Amygdala (tissue), 56 donors: Measurements from ENCODE around the gene TSPAN14.

Experiments
- DNase-seq, 56 donors: peaks; one replicate each; lab custom pipeline; 2025; lab: John Stamatoyannopoulos, UW

The TSPAN14 gene

DNA sequence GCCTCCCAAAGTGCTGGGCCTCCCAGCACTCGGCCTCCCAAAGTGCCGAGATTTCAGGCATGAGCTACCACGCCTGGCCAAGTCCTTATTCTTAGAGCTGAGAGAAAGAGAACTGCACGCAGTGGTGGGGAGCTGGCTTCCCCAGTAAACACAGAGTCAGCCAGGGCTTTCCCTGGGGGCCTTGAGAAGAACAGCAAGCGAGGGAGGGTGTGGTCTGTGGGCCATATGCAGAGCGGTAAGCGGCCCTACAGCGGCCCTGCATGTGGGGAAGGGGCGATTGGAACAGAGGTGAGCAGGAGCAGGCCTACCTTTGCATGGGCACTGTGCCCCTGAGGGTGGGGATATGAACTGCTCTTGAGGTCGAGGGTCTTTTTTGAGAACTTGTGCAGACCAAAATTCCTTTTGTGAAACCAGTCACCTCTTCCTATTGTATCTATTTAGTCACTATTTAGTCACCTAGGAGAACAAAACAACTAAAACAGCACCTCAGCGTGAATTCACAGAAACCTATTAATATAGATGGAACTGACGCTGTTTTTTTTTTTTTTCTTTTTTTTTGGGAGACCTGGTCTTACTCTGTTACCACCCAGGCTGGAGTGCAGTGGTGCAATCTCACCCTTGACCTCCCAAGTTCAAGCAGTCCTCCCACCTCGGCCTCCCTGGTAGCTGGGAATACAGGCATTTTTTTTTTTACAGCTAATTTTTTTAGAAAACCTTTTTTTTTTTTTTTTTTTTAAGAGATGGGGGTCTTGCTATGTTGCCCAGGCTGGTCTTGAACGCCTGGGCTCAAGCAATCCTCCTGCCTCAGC is 46.7 kb downstream of the TSPAN14 start:
- no peak for DNase-seq

DNA sequence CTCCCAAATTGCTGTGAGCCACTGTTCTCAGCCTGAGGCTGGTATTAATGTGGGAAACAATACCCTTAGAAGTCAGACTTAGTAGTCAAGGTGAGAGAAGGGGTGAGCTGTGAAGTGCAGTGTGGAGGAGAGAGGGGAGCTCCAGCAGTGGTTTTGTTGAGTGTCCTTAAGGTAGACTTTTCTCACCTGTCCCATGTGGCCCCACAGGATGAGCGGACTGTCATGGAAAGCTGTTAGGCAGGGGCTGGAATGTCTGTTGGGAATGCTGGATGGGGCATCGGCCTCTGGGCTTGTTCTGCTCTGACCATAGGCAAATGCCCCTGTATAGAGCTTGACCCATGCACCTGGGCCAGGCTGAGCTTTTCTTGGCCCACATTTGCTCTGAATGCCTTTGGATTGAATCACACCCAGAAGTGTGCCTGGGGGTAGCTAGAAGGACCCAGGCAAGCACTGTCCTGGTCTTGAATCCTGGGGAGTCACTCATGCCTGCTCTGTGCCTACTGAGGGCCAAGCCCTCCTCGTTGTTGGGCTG is 47.3 kb downstream of the TSPAN14 start:
- no peak for DNase-seq

DNA sequence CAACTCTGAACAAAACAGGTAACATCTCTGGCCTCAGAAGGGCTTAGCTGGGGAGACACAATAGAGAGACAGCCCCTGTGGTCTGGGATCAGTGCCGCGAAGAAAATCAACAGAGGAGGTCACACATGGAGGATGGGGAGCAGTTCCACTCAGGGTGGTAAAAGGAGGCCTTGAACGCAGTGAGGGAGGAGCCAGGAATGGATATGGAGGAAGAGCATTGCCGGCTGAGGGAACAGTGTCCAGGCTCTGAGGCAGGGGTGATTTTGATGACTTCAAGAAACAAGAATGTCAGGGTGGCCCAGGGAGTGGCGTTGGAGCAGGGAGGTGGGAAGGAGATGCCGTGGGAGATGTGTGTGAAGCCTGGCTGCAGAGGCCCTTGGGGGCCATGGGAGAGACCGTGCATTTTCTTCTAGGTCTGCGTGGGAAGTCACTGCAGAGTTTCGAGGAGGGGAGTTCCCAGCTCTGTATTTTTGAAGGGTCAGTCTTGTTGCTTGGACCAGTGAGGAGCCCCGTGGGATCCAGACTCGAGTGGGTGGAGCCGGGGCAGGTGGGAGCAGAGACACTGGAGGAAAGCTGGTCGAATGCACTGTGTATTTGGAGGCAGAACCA is 47.9 kb downstream of the TSPAN14 start:
- no peak for DNase-seq

DNA sequence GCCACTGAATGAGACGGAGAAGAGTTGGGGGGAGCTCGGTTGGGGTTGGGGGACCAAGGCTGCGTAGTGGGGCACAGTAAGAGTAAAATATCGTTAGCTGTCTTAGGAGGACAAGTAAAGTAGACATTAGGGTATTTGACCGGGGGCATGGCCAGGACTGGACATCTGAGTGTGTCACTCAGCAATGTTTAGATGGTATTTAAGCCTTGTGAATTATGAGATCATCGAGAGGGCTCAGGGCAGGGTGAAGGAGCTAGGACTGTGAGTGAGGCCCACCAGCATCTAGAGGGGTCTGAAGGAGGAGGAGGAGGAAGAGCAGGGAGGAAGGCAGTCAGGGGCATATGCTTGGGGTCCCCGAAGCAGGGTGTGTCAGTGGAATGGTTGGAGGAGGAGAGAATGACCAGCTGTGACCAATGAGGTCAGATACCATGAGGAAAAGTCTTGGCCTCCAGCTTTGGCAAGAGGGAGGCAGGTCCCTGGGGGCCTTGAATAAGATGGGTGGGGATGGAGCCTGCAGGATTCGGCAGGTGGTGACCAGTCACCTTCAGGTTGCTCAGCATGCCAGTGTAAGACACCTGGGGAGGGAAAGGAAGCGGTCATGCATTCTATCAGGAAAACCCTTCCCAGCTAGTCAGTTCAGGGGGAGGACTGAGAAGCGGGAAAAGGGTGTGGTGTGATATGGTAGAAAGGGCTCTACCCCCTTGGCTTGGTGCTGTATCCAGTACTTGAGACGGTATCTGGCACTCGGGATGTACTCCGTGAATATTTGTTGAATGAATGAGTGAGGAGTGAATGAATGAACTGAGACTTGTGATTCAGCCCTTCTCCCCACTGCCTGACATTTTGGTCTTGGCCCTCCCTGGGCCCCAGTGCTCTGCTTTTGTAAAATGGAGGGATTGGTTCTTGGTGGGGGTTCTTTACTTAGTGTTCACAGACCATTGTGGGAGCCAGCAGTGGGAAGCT is 48.8 kb downstream of the TSPAN14 start:
- DNase-seq = no peak

DNA sequence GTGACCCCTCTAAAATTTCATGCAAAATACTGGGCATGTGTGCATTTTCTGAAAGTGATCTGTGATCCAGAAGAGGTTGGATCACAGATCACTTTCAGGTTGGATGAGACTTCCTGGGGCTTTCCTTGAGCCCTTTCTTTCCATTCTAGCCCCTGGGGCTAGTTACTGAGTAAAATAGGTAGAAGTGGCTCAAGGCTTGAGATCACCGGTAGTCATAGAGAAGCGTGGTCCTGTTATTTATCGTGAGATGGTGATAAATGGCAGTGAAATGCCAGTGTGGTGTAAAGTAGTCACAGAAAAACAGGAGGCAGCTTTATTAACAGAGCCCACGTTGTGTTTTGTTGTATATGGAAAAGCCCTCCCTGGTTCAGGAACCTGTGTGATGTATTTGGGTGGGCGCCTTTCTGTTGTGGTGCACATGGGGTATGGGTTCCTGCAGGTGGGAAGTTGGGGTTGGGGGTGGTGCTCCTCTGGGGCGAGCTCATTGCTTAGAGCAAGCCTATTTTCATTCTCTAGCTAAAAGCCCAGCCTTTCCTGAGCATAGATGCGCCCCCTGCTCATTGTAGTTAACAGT is 49.6 kb downstream of the TSPAN14 start:
- no peak for DNase-seq

DNA sequence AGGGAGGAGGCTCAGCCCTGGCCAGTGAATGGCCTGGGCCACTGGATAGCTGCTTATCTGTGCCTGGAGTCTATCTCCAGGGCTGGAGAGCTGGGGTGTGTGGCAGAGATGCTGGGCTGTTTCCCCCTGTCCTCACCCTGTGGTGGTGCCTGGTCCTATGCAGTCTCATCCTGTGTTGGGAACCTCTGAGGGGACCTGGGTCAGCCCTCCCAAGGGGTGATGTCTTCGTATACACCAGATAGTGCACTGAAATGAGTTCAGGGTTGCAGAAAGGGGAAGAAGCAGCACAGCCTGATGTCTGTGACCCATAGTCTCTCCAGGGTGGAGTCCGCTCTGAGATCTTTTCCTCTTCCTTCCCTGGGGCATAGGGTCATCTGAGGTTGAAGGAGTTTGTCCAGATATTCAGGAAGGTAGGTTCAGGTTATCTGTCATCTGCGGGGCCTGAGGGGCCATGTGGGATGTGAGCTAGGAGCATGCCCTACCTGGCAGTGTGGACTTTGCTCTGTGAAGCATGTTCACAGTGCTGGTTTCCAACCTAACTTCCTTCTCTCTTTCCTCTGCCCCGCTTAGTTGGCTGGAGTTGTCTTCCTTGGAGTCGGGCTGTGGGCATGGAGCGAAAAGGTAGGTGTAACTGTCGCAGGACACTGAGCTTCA is 50.2 kb downstream of the TSPAN14 start:
- no peak for DNase-seq

DNA sequence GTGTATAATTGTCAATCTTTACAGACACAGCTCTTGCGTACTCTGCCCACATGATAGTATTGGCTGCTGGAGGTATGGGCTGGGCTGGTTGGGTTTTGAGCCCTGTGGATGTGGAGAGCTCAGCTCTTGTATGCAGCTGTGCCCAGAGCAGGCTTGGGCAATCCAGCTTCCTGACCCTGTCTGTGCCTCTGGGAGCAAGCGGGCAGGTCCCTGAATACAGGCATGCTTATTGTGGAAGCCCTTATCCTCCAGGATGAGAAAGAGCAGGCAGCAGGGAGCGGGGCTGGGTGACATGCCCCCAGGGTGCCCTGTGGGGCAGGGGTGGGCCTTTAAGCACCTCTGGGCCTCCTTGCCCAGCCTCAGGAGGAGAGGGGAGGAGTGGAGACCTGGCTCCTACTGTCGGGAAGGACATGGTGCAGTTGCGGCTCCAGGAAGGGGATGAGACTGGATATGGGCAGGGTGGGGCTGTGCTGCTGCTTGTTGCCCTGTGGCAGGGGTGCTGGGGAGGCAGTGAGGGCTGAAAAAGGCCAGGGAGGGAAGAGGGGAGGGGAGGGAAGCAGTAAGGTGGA is 50.9 kb downstream of the TSPAN14 start:
- DNase-seq = no peak

DNA sequence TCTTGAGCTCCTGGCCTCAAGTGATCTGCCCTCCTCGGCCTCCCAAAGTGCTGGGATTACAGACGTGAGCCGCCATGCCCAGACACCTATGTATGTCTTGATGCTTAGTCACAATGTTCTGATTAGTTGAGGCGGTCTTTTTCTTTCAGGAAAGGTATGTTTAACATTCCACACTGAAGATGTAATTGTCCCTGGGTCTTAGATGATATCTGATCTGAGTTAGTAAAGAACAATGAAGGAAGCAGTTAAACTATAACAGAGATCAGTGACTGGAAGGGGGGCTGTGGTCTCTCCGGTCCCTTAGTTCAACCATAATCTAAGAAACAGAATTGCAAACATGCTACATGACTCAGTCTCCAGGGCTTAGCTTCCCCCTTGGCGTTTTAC is 52.1 kb downstream of the TSPAN14 start:
- no peak for DNase-seq

DNA sequence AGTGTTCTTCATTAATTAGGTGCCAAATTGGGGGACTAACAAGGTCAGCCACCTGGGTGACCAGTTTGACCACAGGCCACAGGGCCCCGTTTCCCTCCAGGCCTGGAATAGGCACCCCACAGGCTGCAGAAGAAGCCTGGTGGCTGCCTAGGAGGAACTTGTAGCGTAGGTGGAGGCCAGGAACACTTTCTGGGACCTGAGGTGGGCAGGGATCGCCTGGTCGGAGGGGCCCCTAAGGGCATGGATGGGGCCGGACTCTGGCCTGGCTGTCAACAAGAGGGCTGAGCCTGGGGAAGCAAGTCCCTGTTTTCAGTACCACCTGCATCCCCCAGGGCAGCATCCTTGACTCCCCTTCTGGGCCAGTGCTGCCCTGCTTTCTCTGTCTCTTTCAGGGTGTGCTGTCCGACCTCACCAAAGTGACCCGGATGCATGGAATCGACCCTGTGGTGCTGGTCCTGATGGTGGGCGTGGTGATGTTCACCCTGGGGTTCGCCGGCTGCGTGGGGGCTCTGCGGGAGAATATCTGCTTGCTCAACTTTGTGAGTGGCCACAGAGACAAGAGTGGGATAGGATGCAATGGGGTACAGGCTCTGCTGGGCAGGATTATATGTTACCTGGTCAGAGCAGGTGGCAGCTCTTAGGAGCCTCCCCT is 52.9 kb downstream of the TSPAN14 start:
- no peak for DNase-seq

DNA sequence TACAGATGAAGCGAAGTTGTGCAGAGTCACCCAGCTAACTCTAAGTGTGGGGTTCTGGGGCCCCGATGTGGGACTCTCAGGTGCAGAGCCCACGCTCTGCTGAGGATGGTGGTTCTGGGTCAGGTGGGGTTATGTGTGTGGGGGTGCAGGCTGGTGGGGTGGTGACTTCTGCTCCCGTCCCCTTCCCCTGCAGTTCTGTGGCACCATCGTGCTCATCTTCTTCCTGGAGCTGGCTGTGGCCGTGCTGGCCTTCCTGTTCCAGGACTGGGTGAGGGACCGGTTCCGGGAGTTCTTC is 54.9 kb downstream of the TSPAN14 start:
- DNase-seq = no peak

DNA sequence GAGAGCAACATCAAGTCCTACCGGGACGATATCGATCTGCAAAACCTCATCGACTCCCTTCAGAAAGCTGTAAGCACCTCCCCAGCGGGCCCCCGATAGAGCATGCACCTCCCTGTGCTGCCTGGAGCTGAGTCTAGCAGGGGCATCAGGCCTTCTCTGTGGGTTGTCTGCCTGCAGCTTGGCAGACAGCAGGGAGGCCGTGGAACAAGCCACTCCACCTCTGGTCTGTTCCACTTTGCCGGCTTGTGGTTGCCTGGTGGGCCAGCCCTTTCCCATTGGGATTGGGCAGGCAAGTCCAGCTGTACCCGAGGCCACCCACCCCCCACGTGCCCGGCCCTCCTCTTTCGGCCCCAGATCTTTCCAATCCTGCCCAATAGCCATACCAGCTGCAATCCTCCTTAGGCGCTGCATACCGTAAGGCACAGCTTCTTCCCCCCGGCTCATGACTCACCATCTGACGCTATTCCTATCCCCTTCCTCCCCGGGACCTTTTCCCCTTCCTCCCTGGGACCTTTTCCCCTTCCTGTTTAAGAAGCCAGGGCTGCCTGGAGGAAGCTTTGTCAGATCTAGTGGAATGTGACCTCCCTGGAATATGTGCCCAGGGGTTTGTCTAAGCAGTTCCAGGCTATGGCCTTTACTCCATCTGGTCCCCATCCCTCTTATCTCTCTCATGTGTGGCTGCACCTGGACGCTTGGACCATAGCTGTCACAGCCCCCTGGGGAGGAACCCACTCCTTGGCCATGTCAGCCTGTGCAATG is 55.5 kb downstream of the TSPAN14 start:
- no peak for DNase-seq

DNA sequence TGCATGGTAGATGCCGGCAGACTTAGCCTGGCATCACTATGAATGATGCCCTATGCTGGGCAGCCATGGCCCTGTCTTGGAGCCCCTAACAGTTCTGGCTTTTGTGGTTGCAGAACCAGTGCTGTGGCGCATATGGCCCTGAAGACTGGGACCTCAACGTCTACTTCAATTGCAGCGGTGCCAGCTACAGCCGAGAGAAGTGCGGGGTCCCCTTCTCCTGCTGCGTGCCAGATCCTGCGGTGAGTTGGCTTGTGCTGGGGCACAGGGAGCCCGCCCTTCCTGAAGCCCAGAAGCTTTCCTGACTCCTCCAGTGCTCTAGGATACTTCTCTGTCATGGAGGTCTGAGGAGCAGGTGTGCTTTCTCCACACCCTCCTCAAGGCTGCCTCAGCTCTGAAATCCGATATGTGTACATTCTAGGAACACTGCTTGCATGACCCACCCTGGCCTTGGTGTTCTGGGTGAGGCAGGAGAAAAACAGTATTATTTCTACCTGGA is 58.0 kb downstream of the TSPAN14 start:
- no peak for DNase-seq

DNA sequence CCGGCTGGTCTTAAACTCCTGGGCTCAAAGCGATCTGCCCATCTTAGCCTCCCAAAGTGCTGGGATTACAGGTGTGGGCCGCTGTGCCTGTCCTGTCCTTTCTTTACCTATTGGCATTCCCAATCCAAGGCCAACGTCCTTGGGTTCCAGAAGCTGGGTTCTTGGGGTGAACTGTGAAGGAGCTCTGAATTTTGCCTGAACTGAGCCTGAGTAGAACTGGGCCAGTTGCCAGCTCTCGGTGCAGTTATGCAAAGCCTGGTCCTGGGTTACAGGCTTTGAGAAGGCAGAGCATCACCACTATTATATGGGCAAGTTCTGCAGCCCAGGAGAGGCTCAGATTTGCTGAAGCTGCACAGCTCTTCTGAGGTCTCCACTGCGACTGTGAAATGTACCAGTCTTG is 59.0 kb downstream of the TSPAN14 start:
- DNase-seq = no peak

DNA sequence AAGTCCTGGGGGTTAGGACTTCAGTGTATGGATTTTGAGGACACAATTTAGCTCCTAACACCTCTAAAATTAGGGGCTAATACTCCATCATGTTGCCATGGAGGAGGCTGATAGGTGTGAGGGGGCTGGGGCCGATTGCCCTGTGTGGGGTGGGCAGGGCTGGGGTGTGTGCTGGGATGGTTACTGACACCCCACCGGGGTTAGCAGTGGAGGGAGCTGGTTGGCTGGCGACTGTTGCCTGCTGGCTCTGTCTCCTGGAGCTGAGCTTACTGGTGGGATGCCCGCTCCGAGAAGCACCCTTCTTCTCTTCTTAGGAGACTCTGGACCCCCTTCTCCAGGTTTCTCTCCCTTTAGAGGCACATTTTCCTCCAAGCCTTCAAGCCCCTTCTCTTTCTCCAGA is 61.4 kb downstream of the TSPAN14 start:
- DNase-seq = no peak

DNA sequence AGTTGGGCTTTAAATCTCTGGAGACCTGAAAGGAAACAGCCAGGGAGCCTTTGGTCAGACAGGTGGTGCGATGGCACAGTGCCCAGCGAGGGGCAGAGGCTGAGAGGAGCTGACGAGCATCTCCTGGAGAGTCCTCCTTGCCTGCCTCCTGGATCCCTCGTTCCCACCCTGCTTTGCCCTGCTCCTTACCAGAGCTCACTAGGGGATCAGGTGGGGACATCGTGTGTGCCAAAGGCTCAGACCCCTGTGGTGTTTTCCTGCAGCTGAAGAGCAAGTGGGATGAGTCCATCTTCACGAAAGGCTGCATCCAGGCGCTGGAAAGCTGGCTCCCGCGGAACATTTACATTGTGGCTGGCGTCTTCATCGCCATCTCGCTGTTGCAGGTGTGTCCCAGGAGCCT is 61.8 kb downstream of the TSPAN14 start:
- DNase-seq = no peak

DNA sequence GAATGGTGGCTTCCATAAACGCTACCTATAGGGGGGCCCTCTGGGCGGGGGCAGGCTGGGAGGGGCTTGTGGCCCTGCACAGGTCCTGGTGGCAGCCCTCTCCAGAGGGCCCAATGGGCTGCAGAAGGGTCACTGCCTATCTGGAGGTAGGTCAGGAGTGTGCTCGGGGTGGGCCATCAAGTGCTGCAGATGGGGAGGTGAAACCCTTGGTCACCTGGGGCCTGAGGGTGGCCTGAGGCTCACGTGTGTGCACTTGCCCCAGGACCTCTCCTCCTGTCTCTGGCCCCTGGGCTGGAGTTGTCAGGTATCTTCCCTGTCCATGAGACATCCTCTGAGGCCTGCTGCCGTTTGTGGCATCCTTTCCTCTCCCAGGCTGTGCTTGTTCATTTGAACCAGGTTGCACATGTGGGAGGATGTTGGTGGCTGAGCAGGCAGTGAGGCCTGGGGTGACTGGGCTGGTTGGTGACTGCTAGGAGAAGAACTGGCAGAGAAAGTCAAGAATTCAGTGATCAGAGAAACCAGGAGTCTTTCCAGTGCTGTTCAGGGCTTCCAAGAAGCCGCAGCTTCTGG is 62.5 kb downstream of the TSPAN14 start:
- no peak for DNase-seq

DNA sequence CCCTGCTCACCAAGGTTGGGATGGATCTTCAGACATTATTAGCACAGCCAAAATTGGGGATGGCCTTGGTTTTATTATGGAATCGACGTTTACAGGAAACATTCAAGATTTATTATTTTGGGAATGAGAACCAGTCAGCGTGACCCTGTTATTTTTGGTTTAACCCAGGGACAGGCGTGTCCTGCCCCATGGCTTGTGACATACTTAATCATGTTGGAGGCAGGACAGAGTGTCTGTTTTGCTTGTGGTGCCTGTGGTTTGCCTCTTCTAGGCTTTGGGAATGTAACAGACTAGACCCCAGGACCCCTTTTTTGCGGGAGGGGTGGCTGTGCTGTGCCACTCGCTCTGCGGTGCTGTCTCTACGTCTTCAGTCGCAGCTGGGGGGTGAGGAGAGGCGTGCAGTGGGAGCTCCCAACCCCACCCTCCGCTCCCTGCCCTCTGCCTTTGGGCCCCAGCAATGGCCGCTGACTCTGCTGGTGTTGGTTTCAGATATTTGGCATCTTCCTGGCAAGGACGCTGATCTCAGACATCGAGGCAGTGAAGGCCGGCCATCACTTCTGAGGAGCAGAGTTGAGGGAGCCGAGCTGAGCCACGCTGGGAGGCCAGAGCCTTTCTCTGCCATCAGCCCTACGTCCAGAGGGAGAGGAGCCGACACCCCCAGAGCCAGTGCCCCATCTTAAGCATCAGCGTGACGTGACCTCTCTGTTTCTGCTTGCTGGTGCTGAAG is 63.5 kb downstream of the TSPAN14 start:
- no peak for DNase-seq
